ENCODE results near the gene POLN. TPM values are rescaled to one million over a fixed set of nuclear protein-coding genes. Genes with fewer than 3 reads are reported as not detected.

The POLN gene
- total and polyA plus RNA-seq, 12 donors: 0.69 to 10.6 (median 3.0) TPM

DNA sequence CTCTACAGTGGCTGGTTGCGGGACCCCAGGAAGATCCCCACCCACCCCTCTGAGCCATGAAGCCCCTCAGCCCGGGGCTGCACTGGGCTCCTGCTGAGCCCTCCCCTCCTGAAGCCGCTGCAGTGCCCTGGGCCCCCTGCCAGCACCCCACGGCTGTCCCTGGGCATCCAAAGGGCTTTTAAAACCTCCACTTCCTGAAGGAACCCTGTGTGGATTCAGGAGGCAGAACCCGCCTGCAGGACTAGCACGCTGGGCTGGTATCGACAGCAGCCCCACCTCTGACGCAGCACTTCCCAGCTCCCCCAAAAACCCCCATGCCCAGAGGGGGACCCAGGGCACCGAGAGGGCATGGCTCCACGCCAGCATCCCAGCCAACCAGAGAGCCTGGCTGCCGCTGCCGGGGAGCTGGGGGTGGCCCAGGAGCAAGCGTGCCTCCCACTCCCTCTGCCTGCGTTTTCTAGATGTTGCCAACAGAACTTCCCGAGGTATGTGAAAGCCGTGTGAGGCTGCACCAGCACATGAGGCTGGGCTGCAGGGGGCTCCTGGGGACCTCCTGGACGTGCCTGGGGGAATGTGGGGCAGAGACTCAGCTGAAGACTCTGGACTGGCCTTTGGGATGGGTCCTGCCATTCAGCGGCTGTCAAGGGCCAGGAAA lies 13.7 kb upstream of the POLN start:
- DNase-seq: peak; percentile 22 to 68 (median 38)
- Histone ChIP-seq H3K27me3 (no peaks in the 10 kb centered on the region), H3K36me3 (replicated peaks in 1 of 2) (peaks cover 0 to 54% of the 10 kb centered on the region in 2 donors), H3K9me3 (replicated peaks in 1 of 3) (no peaks in the 10 kb centered on the region), H3K4me3 (no peak overlapping the region), H3K4me1 (replicated peaks in 1 of 2) (peaks cover 50 to 55% of the 10 kb centered on the region in 2 donors), H3K27ac (peak overlapping the region in 4 of 5 donors; percentile 58 to 98 (median 79))
- 12 to 55% (median 39%) methylated on average over 3 to 18 of the region's 18 CpGs for WGBS, 4 donors
- TF ChIP-seq POLR2A (IDR thresholded peaks at IDR 0.05) (no peak), CTCF (IDR thresholded peaks at IDR 0.05) (no peak)
- intact Hi-C loops (cut with DNase I): no loop called here

- DNase-seq: peak in 3 of 7 donors; percentile 16 to 56 (median 24)
- no peak overlapping the region for H3K4me3 ChIP-seq
- peak overlapping the region in 4 of 5 donors; percentile 58 to 98 (median 79) for H3K27ac ChIP-seq
- H3K27me3 ChIP-seq: no peaks in the 10 kb centered on the region
- 79 to 86% (median 83%) methylated on average over 29 to 32 of the region's 32 CpGs for WGBS, 4 donors
- intact Hi-C loops (cut with DNase I): no loop called here
- no peak for TF ChIP-seq CTCF (IDR thresholded peaks at IDR 0.05)
- no peak for TF ChIP-seq POLR2A (IDR thresholded peaks at IDR 0.05)
- peaks cover 42 to 47% of the 10 kb centered on the region in 2 donors for H3K4me1 ChIP-seq (replicated peaks in 1 of 2)
- H3K36me3 ChIP-seq (replicated peaks in 1 of 2): peaks cover 0 to 61% of the 10 kb centered on the region in 2 donors
- H3K9me3 ChIP-seq (replicated peaks in 1 of 3): no peaks in the 10 kb centered on the region
These were observed 13.0 kb upstream of the POLN start for GRCh38 chr4:2254665-2255500.

DNA sequence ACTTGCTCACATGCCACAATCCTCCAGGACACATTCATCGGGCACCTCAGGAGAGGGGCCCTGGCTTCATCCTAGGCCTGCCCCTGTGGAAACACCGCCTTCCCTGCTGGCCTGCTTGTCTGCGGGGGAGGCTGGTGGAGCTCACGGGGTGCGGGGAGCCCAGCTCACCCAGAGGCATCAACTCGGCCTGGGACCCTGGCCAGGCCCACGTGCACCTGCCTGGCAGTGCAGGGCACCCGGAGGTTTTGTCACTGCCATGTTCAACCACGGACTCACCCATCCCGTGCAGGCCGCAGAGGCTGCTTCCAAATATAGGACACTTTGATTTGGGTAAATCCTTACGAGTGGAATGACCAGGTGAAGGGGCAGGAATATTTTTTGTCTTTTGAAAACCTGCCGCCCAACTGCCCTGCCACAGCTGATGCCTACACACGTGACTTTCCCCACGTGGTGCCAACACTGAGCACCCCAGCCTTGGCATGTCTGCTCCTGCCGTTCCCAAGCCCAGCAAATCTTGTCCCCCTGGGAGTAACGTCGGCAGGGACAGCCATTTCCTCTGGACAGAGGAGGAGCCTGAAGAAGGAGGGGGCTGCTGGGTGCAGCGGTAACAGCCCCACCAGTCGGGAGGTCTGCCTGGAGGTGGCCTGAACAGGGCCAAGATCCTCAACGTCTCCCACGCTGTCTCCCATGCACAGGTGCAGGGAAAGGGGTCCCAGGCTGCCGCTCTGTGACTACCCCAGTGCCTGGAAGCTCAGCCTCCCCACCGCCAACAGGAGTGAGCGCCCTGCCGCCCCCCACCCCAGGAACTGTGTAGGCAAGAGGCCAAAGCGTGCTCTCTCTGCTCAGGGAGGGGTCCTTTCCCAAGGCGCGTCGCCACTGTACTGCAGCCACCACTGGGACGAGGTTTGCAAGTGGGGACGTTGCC lies 11.5 kb upstream of the POLN start:
- Histone ChIP-seq H3K4me3 (no peak overlapping the region), H3K27ac (peak overlapping the region in 2 of 5 donors; percentile 14 to 34)
- intact Hi-C loops (cut with DNase I): no loop called here

More for the DNA sequence above, 11.5 kb upstream of the POLN start:
- Histone ChIP-seq H3K36me3 (replicated peaks in 1 of 2) (peaks cover 0 to 72% of the 10 kb centered on the region in 2 donors), H3K27me3 (no peaks in the 10 kb centered on the region), H3K4me1 (replicated peaks in 1 of 2) (peaks cover 27 to 41% of the 10 kb centered on the region in 2 donors), H3K9me3 (replicated peaks in 1 of 3) (no peaks in the 10 kb centered on the region)
- DNase-seq: peak in 4 of 7 donors; percentile 1 to 50 (median 20)
- no peak for TF ChIP-seq POLR2A (IDR thresholded peaks at IDR 0.05)
- TF ChIP-seq CTCF (IDR thresholded peaks at IDR 0.05): no peak
- 80 to 85% (median 81%) methylated on average over 15 to 32 of the region's 32 CpGs for WGBS, 4 donors
